ENCODE data around the gene CEL.

GRCh38 chr9:133048595-133048994 lies 13.2 kb upstream of the CEL start:
- TF ChIP-seq CTCF (IDR thresholded peaks at IDR 0.05) (peak in 2 of 3 experiments; percentile 15 to 31), POLR2A (IDR thresholded peaks at IDR 0.05) (no peak)

Data from testis (tissue), 2 donors.